Astrocyte (in vitro differentiated cells and primary cell): Measurements from ENCODE around the gene PTGES3. TPM values are rescaled to one million over a fixed set of nuclear protein-coding genes. Genes with fewer than 3 reads are reported as not detected.

Source experiments
- DNase-seq: peaks from one replicate; pipeline ENCODE4 v3.0.0-alpha.2; 2010; ENCODE audit warnings: low read depth
- FAIRE-seq: peaks from 2 replicates; lab custom pipeline; 2011; peaks lifted over from hg19 to GRCh38; lab: Jason Lieb, UNC
- H2AFZ ChIP-seq: 2 replicates; pipeline ENCODE4 v1.6.0; 2012; ENCODE audit warnings: low read depth, low read length, inconsistent platforms
- H3K27ac ChIP-seq: 2 replicates; pipeline ENCODE4 v1.5.1; 2011; ENCODE audit warnings: low read depth, low read length, inconsistent platforms
- H3K27me3 ChIP-seq: 2 replicates; pipeline ENCODE4 v1.6.0; 2011; ENCODE audit warnings: low read length, inconsistent platforms; ENCODE audit not compliant: insufficient read depth
- H3K36me3 ChIP-seq: 2 replicates; pipeline ENCODE4 v1.5.1; 2011; ENCODE audit warnings: low read length, inconsistent platforms; ENCODE audit not compliant: insufficient read depth
- H3K4me1 ChIP-seq: 2 replicates; pipeline ENCODE4 v1.5.1; 2011; ENCODE audit warnings: low read length, inconsistent platforms; ENCODE audit not compliant: insufficient read depth
- H3K4me2 ChIP-seq: 2 replicates; pipeline ENCODE4 v1.6.0; 2012; ENCODE audit warnings: low read length, inconsistent platforms
- H3K4me3 ChIP-seq: 2 replicates; pipeline ENCODE4 v1.5.1; 2011; ENCODE audit warnings: low read depth, mild to moderate bottlenecking, low read length, inconsistent platforms; ENCODE audit not compliant: insufficient read depth
- H3K79me2 ChIP-seq: 2 replicates; pipeline ENCODE4 v1.6.0; 2012; ENCODE audit warnings: mild to moderate bottlenecking, low read length, inconsistent platforms; ENCODE audit not compliant: insufficient read depth
- H3K9ac ChIP-seq: 2 replicates; pipeline ENCODE4 v1.6.0; 2012; ENCODE audit warnings: mild to moderate bottlenecking, low read length, inconsistent platforms
- H3K9me3 ChIP-seq: 2 replicates; pipeline ENCODE4 v1.5.1; 2012; ENCODE audit warnings: low read depth, mild to moderate bottlenecking, low read length, inconsistent platforms; ENCODE audit not compliant: insufficient read depth
- H4K20me1 ChIP-seq: 2 replicates; pipeline ENCODE4 v1.6.0; 2012; ENCODE audit warnings: low read length, inconsistent platforms; ENCODE audit not compliant: insufficient read depth
- H3K27ac Mint-ChIP-seq: one replicate; pipeline ENCODE4 v1.8.0; 2021; ENCODE audit warnings: mild to moderate bottlenecking, mixed read lengths; ENCODE audit not compliant: unreplicated experiment
- H3K27me3 Mint-ChIP-seq: one replicate; pipeline ENCODE4 v1.8.0; 2021; ENCODE audit warnings: low read depth, mixed read lengths; ENCODE audit not compliant: unreplicated experiment
- H3K36me3 Mint-ChIP-seq: one replicate; pipeline ENCODE4 v1.8.0; 2021; ENCODE audit warnings: low read depth, mixed read lengths; ENCODE audit not compliant: unreplicated experiment
- H3K4me1 Mint-ChIP-seq: one replicate; pipeline ENCODE4 v1.8.0; 2021; ENCODE audit warnings: low read depth, mixed read lengths; ENCODE audit not compliant: unreplicated experiment
- H3K4me3 Mint-ChIP-seq: one replicate; pipeline ENCODE4 v1.8.0; 2021; ENCODE audit warnings: mild to moderate bottlenecking, moderate library complexity, mixed read lengths; ENCODE audit not compliant: unreplicated experiment
- H3K9me3 Mint-ChIP-seq: one replicate; pipeline ENCODE4 v1.8.0; 2021; ENCODE audit warnings: mild to moderate bottlenecking, mixed read lengths; ENCODE audit not compliant: unreplicated experiment
- EZH2 ChIP-seq: IDR thresholded peaks from 2 replicates; pipeline ENCODE4 v1.6.1; 2012; ENCODE audit warnings: mild to moderate bottlenecking, low read length, inconsistent platforms; ENCODE audit not compliant: insufficient read depth
- total RNA-seq: library from RNA; stranded (reverse); gene quantifications from 2 replicates; pipeline ENCODE4 v1.2.1, GENCODE V29; 2021
- TF ChIP-seq, protein P1 (sequence below): IDR thresholded peaks from 2 replicates; pipeline ENCODE4 v1.5.1; 2011; ENCODE audit warnings: low read depth, mild to moderate bottlenecking, inconsistent platforms, low read length, moderate library complexity; ENCODE audit not compliant: insufficient read depth

PTGES3 gene
- total RNA-seq, 1 donor from 2014 or later, result 226 TPM

DNA sequence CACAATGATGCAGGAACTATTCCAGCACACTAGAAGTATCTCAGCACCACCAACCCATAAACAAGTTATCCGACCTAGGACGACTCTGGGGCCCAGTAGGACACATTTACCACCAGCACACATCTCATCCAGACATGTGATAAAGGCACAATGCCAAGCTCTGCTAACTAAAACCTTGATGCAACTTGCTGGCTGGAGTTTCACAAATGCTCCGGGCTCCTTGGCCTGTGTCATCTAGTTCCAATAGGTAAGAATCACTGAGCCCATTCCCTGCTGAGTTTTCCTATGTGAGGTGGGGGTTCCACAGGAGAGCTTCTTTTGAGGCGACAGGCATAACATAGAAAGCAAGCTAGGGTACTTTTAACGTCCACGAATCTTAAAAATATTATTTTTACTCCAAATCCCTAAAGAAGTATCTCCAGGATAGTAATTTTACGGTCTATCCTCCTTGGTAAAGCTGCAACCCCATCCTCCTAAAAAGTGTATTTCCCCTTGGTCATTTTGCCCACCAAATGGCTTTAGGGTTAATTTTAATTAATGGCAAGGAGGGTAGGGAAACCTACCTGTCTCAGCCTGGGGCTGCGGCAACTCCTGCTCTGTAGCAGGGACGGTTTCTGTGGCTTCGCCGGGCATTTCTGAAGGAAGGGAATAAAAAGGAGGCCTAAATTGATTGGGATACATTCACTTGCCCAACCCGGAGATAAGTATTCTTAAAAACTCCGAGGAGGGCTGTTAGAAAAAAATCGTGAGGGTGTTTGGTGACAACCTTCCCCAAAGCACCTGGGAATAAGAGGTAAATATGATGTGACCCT, 36.0 kb upstream of the PTGES3 start:
- no peaks in the 10 kb centered on the region for H3K9me3 Mint-ChIP-seq
- H2AFZ ChIP-seq, result no peak overlapping the region
- H3K27ac Mint-ChIP-seq, result peak overlapping the region; percentile 99
- peaks cover 16% of the 10 kb centered on the region for H3K36me3 Mint-ChIP-seq
- peaks cover 39% of the 10 kb centered on the region for H3K4me1 Mint-ChIP-seq
- FAIRE-seq (no peak), DNase-seq (peak; percentile 72)
- H4K20me1 ChIP-seq, result peaks cover 56% of the 10 kb centered on the region
- no peak for TF ChIP-seq EZH2
- TF ChIP-seq, protein P1, sequence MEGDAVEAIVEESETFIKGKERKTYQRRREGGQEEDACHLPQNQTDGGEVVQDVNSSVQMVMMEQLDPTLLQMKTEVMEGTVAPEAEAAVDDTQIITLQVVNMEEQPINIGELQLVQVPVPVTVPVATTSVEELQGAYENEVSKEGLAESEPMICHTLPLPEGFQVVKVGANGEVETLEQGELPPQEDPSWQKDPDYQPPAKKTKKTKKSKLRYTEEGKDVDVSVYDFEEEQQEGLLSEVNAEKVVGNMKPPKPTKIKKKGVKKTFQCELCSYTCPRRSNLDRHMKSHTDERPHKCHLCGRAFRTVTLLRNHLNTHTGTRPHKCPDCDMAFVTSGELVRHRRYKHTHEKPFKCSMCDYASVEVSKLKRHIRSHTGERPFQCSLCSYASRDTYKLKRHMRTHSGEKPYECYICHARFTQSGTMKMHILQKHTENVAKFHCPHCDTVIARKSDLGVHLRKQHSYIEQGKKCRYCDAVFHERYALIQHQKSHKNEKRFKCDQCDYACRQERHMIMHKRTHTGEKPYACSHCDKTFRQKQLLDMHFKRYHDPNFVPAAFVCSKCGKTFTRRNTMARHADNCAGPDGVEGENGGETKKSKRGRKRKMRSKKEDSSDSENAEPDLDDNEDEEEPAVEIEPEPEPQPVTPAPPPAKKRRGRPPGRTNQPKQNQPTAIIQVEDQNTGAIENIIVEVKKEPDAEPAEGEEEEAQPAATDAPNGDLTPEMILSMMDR, result no peak
- peak overlapping the region; percentile 98 for H3K4me3 ChIP-seq
- peaks cover 61% of the 10 kb centered on the region for H3K79me2 ChIP-seq
- H3K27me3 ChIP-seq, result no peaks in the 10 kb centered on the region
- peak overlapping the region; percentile 100 for H3K9ac ChIP-seq
- H3K27ac ChIP-seq, result peak overlapping the region; percentile 89
- H3K9me3 ChIP-seq, result no peaks in the 10 kb centered on the region
- peak overlapping the region; percentile 99 for H3K4me2 ChIP-seq
- H3K4me1 ChIP-seq, result peaks cover 24% of the 10 kb centered on the region
- no peaks in the 10 kb centered on the region for H3K27me3 Mint-ChIP-seq
- H3K4me3 Mint-ChIP-seq, result peak overlapping the region; percentile 99
- H3K36me3 ChIP-seq, result peaks cover 30% of the 10 kb centered on the region

DNA sequence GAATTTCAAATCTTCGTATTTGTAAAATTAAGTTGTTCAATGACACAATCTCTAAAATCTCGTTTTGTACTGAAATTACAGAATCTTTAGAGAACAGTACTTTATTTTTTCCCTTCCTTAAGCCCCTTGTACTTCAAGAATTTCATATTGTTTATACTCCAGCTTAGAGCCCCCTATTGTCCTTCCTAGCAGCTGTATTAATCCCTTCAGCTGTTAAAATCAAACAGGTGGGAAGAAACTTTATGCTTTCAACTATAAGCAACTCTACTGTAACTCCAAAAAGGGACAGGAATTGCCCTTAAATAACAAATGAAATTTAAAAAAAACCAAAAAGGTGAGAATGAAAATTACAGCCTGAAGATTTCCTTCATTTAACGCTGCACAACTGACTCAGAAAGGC, 35.3 kb upstream of the PTGES3 start:
- TF ChIP-seq, protein P1, result no peak
- no peak for TF ChIP-seq EZH2
- no peak overlapping the region for H2AFZ ChIP-seq
- H3K9ac ChIP-seq, result peak overlapping the region; percentile 100
- peak overlapping the region; percentile 98 for H3K4me3 ChIP-seq
- H3K36me3 ChIP-seq, result peaks cover 31% of the 10 kb centered on the region
- no peak for FAIRE-seq
- Mint-ChIP-seq H3K36me3 (peaks cover 22% of the 10 kb centered on the region), H3K4me3 (peak overlapping the region; percentile 99), H3K27me3 (no peaks in the 10 kb centered on the region), H3K9me3 (no peaks in the 10 kb centered on the region), H3K4me1 (peaks cover 43% of the 10 kb centered on the region), H3K27ac (peak overlapping the region; percentile 99)
- no peaks in the 10 kb centered on the region for H3K9me3 ChIP-seq
- peak overlapping the region; percentile 89 for H3K27ac ChIP-seq
- H4K20me1 ChIP-seq, result peaks cover 64% of the 10 kb centered on the region
- peak overlapping the region; percentile 99 for H3K4me2 ChIP-seq
- no peaks in the 10 kb centered on the region for H3K27me3 ChIP-seq
- peaks cover 24% of the 10 kb centered on the region for H3K4me1 ChIP-seq
- no peak for DNase-seq
- H3K79me2 ChIP-seq, result peaks cover 69% of the 10 kb centered on the region

DNA sequence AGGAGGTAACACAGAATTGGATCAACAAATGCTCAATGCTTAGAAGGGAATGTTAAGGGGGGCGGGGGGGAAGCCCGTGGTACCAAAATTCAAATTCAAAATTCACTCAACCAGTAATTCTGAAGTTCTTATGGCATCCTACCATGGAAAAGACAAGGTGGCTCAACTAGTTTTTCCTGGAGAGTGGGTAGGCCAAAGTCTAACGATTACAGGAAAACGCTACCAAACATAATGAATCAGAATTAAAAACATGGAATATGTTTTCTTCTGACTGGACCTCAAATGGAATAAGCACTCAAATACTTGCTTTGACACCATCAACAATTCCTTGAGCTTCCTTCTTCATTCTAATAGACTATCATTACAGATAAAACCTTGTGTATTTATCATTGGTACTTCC, 34.7 kb upstream of the PTGES3 start:
- H3K27ac Mint-ChIP-seq, result peak overlapping the region; percentile 1
- Histone ChIP-seq H3K36me3 (peaks cover 31% of the 10 kb centered on the region), H3K79me2 (peaks cover 73% of the 10 kb centered on the region), H3K4me1 (peaks cover 24% of the 10 kb centered on the region), H3K27ac (no peak overlapping the region), H3K4me3 (peak overlapping the region; percentile 98), H2AFZ (no peak overlapping the region), H3K9me3 (no peaks in the 10 kb centered on the region), H3K4me2 (peak overlapping the region; percentile 99), H3K9ac (peak overlapping the region; percentile 100), H3K27me3 (no peaks in the 10 kb centered on the region), H4K20me1 (peaks cover 67% of the 10 kb centered on the region)
- no peak for DNase-seq
- FAIRE-seq, result no peak
- peaks cover 22% of the 10 kb centered on the region for H3K36me3 Mint-ChIP-seq
- TF ChIP-seq, protein P1, result no peak
- TF ChIP-seq EZH2, result no peak
- H3K4me1 Mint-ChIP-seq, result peaks cover 43% of the 10 kb centered on the region
- peak overlapping the region; percentile 99 for H3K4me3 Mint-ChIP-seq
- H3K27me3 Mint-ChIP-seq, result no peaks in the 10 kb centered on the region
- no peaks in the 10 kb centered on the region for H3K9me3 Mint-ChIP-seq
